ENCODE results near the gene INO80E.
A peak's percentile ranks its signal among the peaks of the same experiment; 100 is the strongest.

Gene INO80E

DNA sequence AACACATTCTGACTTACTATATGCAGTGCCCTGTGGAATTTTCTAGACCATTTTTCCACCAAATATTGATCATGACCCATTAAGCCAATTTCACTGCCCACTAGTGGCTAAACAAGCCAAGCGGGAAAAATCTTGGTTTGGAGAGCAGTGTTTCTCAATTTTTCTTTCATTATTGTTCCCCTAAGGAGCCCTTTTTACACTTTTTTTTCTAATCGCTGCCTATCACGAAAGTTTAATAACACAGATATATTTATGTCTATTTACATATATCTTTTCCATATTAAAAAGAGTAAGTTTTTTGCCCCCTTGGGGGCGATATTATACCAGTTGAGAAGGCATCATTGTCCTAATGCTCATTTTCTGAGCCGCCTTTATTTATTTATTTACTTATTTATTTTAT lies 45.8 kb downstream of the INO80E start:
- no peak overlapping the region for H3K27ac ChIP-seq
- TF ChIP-seq CTCF (IDR thresholded peaks at IDR 0.05) = peak; percentile 27
- no peak for DNase-seq (ENCODE audit: low spot score)
- H3K4me3 ChIP-seq = no peak overlapping the region

- Histone ChIP-seq H3K4me3 (no peak overlapping the region), H3K27ac (no peak overlapping the region)
- no peak for TF ChIP-seq CTCF (IDR thresholded peaks at IDR 0.05)
- DNase-seq (ENCODE audit: low spot score) = no peak
Observed at GRCh38 chr16:30046178-30046577, 50.1 kb downstream of the INO80E start.

- Histone ChIP-seq H3K4me3 (no peak overlapping the region), H3K27ac (no peak overlapping the region)
- DNase-seq (ENCODE audit: low spot score) = no peak
- no peak for TF ChIP-seq CTCF (IDR thresholded peaks at IDR 0.05)
Observed at GRCh38 chr16:30046588-30046987, 50.5 kb downstream of the INO80E start.

DNA sequence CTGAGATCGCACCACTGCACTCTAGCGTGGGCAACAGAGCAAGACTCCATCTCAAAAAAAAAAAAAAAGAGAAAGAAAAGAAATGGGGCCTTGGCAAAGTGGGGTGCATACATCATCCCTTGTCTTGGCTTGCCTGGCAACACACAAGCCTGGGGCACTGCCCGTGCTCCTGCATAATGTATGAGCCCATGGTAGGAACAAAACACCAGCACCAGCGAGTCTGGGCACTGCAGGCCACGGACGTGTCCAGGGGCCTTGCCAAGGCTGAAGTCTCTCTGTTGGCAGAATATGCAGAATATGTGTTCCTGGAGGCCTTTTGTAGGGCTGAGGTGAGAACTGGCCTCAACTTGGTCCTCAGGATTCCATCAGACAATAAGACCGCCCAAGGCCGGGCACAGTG lies 53.8 kb downstream of the INO80E start:
- DNase-seq (ENCODE audit: low spot score) = no peak
- no peak overlapping the region for H3K4me3 ChIP-seq
- TF ChIP-seq CTCF (IDR thresholded peaks at IDR 0.05) = no peak
- H3K27ac ChIP-seq = no peak overlapping the region

- Histone ChIP-seq H3K4me3 (no peak overlapping the region), H3K27ac (no peak overlapping the region)
- no peak for TF ChIP-seq CTCF (IDR thresholded peaks at IDR 0.05)
- no peak for DNase-seq (ENCODE audit: low spot score)
Observed at GRCh38 chr16:30051518-30051917, 55.5 kb downstream of the INO80E start.

GRCh38 chr16:30052671-30053372 lies 56.8 kb downstream of the INO80E start:
- TF ChIP-seq CTCF (IDR thresholded peaks at IDR 0.05) = no peak
- Histone ChIP-seq H3K4me3 (peak overlapping the region; percentile 96), H3K27ac (peak overlapping the region; percentile 11 to 69)
- DNase-seq (ENCODE audit: low spot score) = peak; percentile 94

GRCh38 chr16:30053376-30054015 lies 57.5 kb downstream of the INO80E start:
- DNase-seq (ENCODE audit: low spot score) = no peak
- Histone ChIP-seq H3K4me3 (peak overlapping the region; percentile 96), H3K27ac (peak overlapping the region; percentile 11 to 69)
- no peak for TF ChIP-seq CTCF (IDR thresholded peaks at IDR 0.05)
